H9 (cell line): ENCODE data around the gene SNX32. TPM values are rescaled to one million over a fixed set of nuclear protein-coding genes. Genes with fewer than 3 reads are reported as not detected.
A peak's percentile ranks its signal among the peaks of the same experiment; 100 is the strongest.

Experiments
- DNase-seq: peaks from one replicate; pipeline ENCODE4 v3.0.0-alpha.2; 2017
- H2AFZ ChIP-seq: one replicate; pipeline ENCODE4 v1.6.1; 2013; ENCODE audit warnings: mild to moderate bottlenecking, low read length, control low read depth, moderate library complexity
- H2AK5ac ChIP-seq: 2 replicates; pipeline ENCODE4 v1.6.1; 2013; ENCODE audit warnings: low read length, control low read depth, mixed read lengths; ENCODE audit not compliant: insufficient read length
- H2BK120ac ChIP-seq: one replicate; pipeline ENCODE4 v1.6.1; 2013; ENCODE audit warnings: low read depth, mild to moderate bottlenecking, low read length, control low read depth, inconsistent platforms; ENCODE audit not compliant: poor library complexity, severe bottlenecking
- H2BK12ac ChIP-seq: 2 replicates; pipeline ENCODE4 v1.6.1; 2013; ENCODE audit warnings: low read length, control low read depth, mixed read lengths, low read depth; ENCODE audit not compliant: insufficient read length
- H2BK15ac ChIP-seq: 2 replicates; pipeline ENCODE4 v1.6.1; 2013; ENCODE audit warnings: low read depth, low read length, control low read depth
- H2BK20ac ChIP-seq: one replicate; pipeline ENCODE4 v1.6.1; 2013; ENCODE audit warnings: low read depth, mild to moderate bottlenecking, low read length, control low read depth, inconsistent platforms; ENCODE audit not compliant: poor library complexity, severe bottlenecking
- H2BK5ac ChIP-seq: 2 replicates; pipeline ENCODE4 v1.6.1; 2013; ENCODE audit warnings: low read length, control low read depth, mixed read lengths; ENCODE audit not compliant: insufficient read length
- H3K14ac ChIP-seq: 2 replicates; pipeline ENCODE4 v1.6.1; 2013; ENCODE audit warnings: low read length, control low read depth; ENCODE audit not compliant: insufficient read depth
- H3K18ac ChIP-seq: 2 replicates; pipeline ENCODE4 v1.6.1; 2013; ENCODE audit warnings: low read depth, mild to moderate bottlenecking, mixed read lengths, low read length, control low read depth; ENCODE audit not compliant: insufficient read length
- H3K23ac ChIP-seq: 2 replicates; pipeline ENCODE4 v1.6.1; 2013; ENCODE audit warnings: low read length, control low read depth, mixed read lengths, low read depth; ENCODE audit not compliant: insufficient read length
- H3K23me2 ChIP-seq: 2 replicates; pipeline ENCODE4 v1.6.1; 2013; ENCODE audit warnings: low read depth, mild to moderate bottlenecking, mixed read lengths, low read length, control low read depth; ENCODE audit not compliant: insufficient read length, poor library complexity, severe bottlenecking
- H3K27ac ChIP-seq: 2 replicates; pipeline ENCODE4 v1.5.1; 2013; ENCODE audit warnings: low read length, control low read depth, mixed read lengths, low read depth; ENCODE audit not compliant: insufficient read length
- H3K27me3 ChIP-seq: 2 replicates; pipeline ENCODE4 v1.6.1; 2013; ENCODE audit warnings: low read length, control low read depth, inconsistent platforms; ENCODE audit not compliant: insufficient read depth
- H3K4ac ChIP-seq: 2 replicates; pipeline ENCODE4 v1.6.1; 2013; ENCODE audit warnings: low read depth, mild to moderate bottlenecking, control low read depth, inconsistent platforms, low read length, moderate library complexity
- H3K4me1 ChIP-seq: 2 replicates; pipeline ENCODE4 v1.6.1; 2013; ENCODE audit warnings: low read length, control low read depth, inconsistent platforms; ENCODE audit not compliant: insufficient read depth
- H3K4me2 ChIP-seq: 2 replicates; pipeline ENCODE4 v1.6.1; 2013; ENCODE audit warnings: low read length, control low read depth, mixed read lengths; ENCODE audit not compliant: insufficient read length, insufficient read depth
- H3K56ac ChIP-seq: 2 replicates; pipeline ENCODE4 v1.6.1; 2013; ENCODE audit warnings: low read depth, mild to moderate bottlenecking, mixed read lengths, low read length, control low read depth; ENCODE audit not compliant: insufficient read length
- H3K79me1 ChIP-seq: 2 replicates; pipeline ENCODE4 v1.6.1; 2013; ENCODE audit warnings: low read depth, mild to moderate bottlenecking, moderate library complexity, low read length, control low read depth, inconsistent platforms; ENCODE audit not compliant: insufficient read depth, poor library complexity, severe bottlenecking
- H3K79me2 ChIP-seq: 2 replicates; pipeline ENCODE4 v1.6.1; 2013; ENCODE audit warnings: low read length, control low read depth, inconsistent platforms; ENCODE audit not compliant: insufficient read depth
- H3K9ac ChIP-seq: 2 replicates; pipeline ENCODE4 v1.6.1; 2013; ENCODE audit warnings: low read length, control low read depth, mixed read lengths; ENCODE audit not compliant: insufficient read length; ENCODE audit errors: extremely low read depth
- H3K9me3 ChIP-seq: one replicate; pipeline ENCODE4 v1.6.1; 2013; ENCODE audit warnings: low read depth, low read length, inconsistent platforms; ENCODE audit not compliant: control insufficient read depth
- H3T11ph ChIP-seq: one replicate; pipeline ENCODE4 v1.6.1; 2013; ENCODE audit warnings: mild to moderate bottlenecking, low read length, control low read depth, inconsistent platforms
- H4K20me1 ChIP-seq: one replicate; pipeline ENCODE4 v1.6.1; 2013; ENCODE audit not compliant: control insufficient read depth, insufficient read length, insufficient read depth
- H4K5ac ChIP-seq: 2 replicates; pipeline ENCODE4 v1.6.1; 2013; ENCODE audit warnings: low read depth, mild to moderate bottlenecking, mixed read lengths, low read length, control low read depth; ENCODE audit not compliant: insufficient read length
- H4K8ac ChIP-seq: replicated peaks from 2 replicates; pipeline ENCODE4 v1.6.1; 2013; ENCODE audit warnings: low read length, control low read depth, mixed read lengths, low read depth; ENCODE audit not compliant: insufficient read length
- H4K91ac ChIP-seq: 2 replicates; pipeline ENCODE4 v1.6.1; 2013; ENCODE audit warnings: low read depth, mild to moderate bottlenecking, moderate library complexity, mixed read lengths, low read length, control low read depth; ENCODE audit not compliant: insufficient read length
- H3K27ac Mint-ChIP-seq, 3 experiments: 2 replicates in 2 of 3; 3 replicates in 1 of 3; pipeline ENCODE4 v1.8.0; 2020 to 2021; ENCODE audit warnings: mixed read lengths in 3 of 3, mild to moderate bottlenecking in 1 of 3, moderate library complexity in 1 of 3
- H3K27me3 Mint-ChIP-seq: 2 replicates; pipeline ENCODE4 v1.8.0; 2021; ENCODE audit warnings: low read depth, mild to moderate bottlenecking, moderate library complexity, mixed read lengths
- H3K36me3 Mint-ChIP-seq, 3 experiments: 2 replicates in 2 of 3; 3 replicates in 1 of 3; pipeline ENCODE4 v1.8.0; 2020 to 2021; ENCODE audit warnings: low read depth in 3 of 3, mixed read lengths in 3 of 3; ENCODE audit not compliant: insufficient read depth in 1 of 3
- H3K4me1 Mint-ChIP-seq, 2 experiments: 2 replicates each; pipeline ENCODE4 v1.8.0; 2020; ENCODE audit warnings: mixed read lengths in 2 of 2
- H3K4me3 Mint-ChIP-seq, 2 experiments: 2 replicates in 1 of 2; 3 replicates in 1 of 2; pipeline ENCODE4 v1.8.0; 2020 to 2021; ENCODE audit warnings: mild to moderate bottlenecking in 2 of 2, mixed read lengths in 2 of 2, moderate library complexity in 1 of 2
- H3K9me3 Mint-ChIP-seq, 2 experiments: 2 replicates in 1 of 2; 3 replicates in 1 of 2; pipeline ENCODE4 v1.8.0; 2020; ENCODE audit warnings: mild to moderate bottlenecking in 2 of 2, mixed read lengths in 2 of 2, moderate library complexity in 1 of 2
- WGBS: extraction: QIAGEN DNeasy Blood & Tissue Kit; methylation state at CpG from one replicate; pipeline ENCODE4 v1.1.7; 2013; ENCODE audit warnings: missing lambda C conversion rate, low lambda C conversion rate, mixed read lengths; ENCODE audit not compliant: insufficient read length; ENCODE audit errors: extremely low coverage; 5-methylcytosine and 5-hydroxymethylcytosine counted together
- total RNA-seq: library from RNA; stranded (reverse); gene quantifications from 2 replicates; pipeline ENCODE4 v1.2.1, GENCODE V29; 2021
- TF ChIP-seq, protein P1 (sequence below): fragments of 200-600 bp; sonication (generic); conservative IDR thresholded peaks from 3 replicates; pipeline ENCODE4 v1.8.0; 2021; ENCODE audit warnings: antibody characterized with exemption, mild to moderate bottlenecking

The SNX32 gene
- total RNA-seq, 1 experiment from 2014 or later: 1.2 TPM

DNA sequence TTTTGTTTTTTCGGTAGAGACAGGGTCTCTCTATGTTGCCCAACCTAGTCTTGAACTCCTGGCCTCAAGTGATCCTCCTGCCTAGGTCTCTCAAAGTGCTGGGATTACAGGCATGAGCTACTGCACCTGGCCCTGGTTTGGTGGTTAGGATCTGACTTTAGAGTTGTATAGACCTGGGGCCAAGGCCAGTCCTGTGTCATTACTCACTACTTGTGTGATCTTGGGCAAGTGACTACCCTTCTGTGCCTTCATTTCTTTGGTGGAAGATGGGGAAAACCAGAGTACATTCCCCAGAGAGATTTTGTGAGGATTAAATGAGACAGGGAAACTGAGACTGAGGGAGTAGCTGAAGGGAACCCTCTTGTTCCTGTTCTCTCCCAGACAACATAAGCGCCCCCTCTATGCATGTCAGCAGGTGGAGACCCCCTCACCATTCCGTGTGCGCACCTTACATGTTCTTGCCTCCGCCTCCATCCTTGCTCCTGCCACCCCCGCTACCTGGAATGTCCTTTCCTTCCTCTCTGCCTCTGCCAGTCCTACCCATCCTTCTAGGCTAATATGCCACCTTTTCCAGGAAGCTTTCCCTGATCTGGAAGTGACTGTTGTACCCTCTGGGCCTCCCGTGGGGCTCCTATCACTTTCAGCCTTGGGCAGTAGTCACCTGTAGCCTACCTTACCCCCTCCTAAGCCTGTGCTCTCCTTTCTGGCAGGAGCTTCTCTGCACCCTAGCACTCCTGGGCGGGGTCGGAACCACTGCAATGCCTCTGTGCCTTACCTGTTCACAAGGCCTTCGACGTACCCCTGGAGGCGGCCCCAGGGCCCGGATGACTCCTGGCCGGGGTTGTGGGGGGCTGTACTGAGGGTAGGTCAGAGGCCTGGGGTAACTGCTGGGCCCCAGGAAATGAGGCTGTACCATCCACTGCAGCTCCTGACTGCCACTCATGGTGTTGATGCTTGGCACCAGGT lies 62.6 kb downstream of the SNX32 start:
- no peak overlapping the region for H3K9ac ChIP-seq
- peaks cover 8% of the 10 kb centered on the region; the same call in 1 of the 2 replicates for H3K27me3 ChIP-seq
- peaks cover 22 to 29% of the 10 kb centered on the region in 2 experiments for H3K4me1 Mint-ChIP-seq

More for the DNA sequence above, 62.6 kb downstream of the SNX32 start:
- WGBS: no CpG with 5 or more reads among the region's 14 CpGs
- Mint-ChIP-seq H3K4me3 (0 out of 5 replicates have a peak overlapping the region, but pooled peaks of 1 of the 2 experiments have one; percentile 19), H3K36me3 (peaks cover 0 to 37% (median 0%) of the 10 kb centered on the region in 3 experiments; a peak in 2 of 7 replicates), H3K27me3 (peaks cover 37% of the 10 kb centered on the region), H3K27ac (no peak overlapping the region), H3K9me3 (no peaks in the 10 kb centered on the region)
- Histone ChIP-seq H3K9me3 (no peaks in the 10 kb centered on the region), H2BK5ac (no peak overlapping the region), H4K8ac (no peak overlapping the region), H3K79me1 (no peaks in the 10 kb centered on the region), H2BK20ac (no peak overlapping the region), H3K56ac (no peak overlapping the region), H2AFZ (no peak overlapping the region), H3T11ph (no peak overlapping the region), H3K14ac (no peak overlapping the region), H4K91ac (no peak overlapping the region), H3K79me2 (no peaks in the 10 kb centered on the region), H2AK5ac (no peak overlapping the region), H4K20me1 (no peaks in the 10 kb centered on the region), H2BK12ac (no peak overlapping the region), H3K27ac (no peak overlapping the region), H3K23ac (no peak overlapping the region), H4K5ac (no peak overlapping the region), H3K4ac (no peak overlapping the region), H2BK15ac (no peak overlapping the region), H3K4me2 (no peak overlapping the region), H3K18ac (no peak overlapping the region), H2BK120ac (no peak overlapping the region), H3K23me2 (peaks cover 15% of the 10 kb centered on the region), H3K4me1 (no peaks in the 10 kb centered on the region)
- DNase-seq: no peak
- TF ChIP-seq, protein P1, sequence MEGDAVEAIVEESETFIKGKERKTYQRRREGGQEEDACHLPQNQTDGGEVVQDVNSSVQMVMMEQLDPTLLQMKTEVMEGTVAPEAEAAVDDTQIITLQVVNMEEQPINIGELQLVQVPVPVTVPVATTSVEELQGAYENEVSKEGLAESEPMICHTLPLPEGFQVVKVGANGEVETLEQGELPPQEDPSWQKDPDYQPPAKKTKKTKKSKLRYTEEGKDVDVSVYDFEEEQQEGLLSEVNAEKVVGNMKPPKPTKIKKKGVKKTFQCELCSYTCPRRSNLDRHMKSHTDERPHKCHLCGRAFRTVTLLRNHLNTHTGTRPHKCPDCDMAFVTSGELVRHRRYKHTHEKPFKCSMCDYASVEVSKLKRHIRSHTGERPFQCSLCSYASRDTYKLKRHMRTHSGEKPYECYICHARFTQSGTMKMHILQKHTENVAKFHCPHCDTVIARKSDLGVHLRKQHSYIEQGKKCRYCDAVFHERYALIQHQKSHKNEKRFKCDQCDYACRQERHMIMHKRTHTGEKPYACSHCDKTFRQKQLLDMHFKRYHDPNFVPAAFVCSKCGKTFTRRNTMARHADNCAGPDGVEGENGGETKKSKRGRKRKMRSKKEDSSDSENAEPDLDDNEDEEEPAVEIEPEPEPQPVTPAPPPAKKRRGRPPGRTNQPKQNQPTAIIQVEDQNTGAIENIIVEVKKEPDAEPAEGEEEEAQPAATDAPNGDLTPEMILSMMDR: no peak
